CMK (cell line): ENCODE data around the gene SAMD9L.
"Not testable (repeated sequence)": the region's sequence is repeated elsewhere in the genome, so short reads cannot be mapped to it uniquely, and the experiment has no call there.

Source experiments
- DNase-seq: peaks from one replicate; pipeline ENCODE4 v3.0.0-alpha.2; 2010; ENCODE audit warnings: low read depth

Gene SAMD9L

DNA sequence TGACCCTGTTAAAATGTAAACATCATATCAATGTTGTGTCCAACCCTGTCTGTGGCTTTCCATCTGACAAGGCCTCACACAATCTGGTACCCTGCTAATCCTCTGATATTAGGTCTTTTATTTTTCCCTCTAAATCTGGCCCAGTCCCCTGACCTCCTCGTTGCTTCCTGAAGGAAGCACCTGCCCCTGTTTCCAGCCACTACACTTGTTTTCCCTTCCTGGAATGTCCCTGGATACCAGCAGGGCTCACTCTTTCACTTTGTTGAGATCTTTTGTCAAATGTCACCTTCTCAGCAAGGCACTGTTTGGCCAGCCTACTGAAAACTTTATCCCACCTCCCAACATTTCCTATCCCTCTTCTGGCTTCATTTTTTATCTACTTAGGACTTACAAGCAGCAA is 2.1 kb downstream of the SAMD9L start:
- DNase-seq: no peak

DNA sequence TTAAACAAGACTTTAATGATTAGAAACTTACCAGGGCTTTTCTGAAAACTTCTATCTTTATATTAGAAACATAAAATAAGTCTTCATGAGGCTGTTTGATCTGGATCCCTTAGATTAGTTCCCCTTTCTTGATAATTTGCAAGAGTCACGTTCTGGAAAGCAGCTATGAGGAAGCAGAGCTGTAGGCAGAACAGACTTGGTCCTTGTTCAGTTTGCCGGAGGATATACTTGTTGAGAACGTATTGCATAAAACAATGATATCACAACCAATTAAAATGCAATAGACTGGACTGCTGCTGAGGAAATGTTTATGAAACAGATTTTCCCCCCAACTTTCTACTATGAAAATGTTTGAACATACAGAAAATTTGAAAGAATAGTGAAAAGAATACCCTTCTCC is 2.8 kb downstream of the SAMD9L start:
- DNase-seq: no peak

DNA sequence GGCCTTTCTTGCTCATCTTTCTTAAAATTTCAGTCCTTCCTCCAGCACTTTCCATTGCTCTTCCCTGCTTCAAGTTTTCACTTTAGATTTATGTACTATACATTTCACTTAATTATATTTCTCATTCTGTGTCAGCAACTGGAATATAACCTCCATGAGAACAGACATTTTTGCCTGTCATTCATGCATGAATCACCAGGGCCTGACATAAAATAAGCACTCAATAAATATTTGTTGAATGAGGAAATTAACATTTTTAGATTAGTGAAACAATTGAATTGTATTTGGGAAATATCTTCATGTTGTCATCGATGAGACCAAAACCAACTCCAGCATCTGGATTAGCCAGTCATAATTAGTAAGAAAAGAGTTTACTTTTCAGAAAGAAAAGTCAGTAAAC is 6.1 kb downstream of the SAMD9L start:
- no peak for DNase-seq

DNA sequence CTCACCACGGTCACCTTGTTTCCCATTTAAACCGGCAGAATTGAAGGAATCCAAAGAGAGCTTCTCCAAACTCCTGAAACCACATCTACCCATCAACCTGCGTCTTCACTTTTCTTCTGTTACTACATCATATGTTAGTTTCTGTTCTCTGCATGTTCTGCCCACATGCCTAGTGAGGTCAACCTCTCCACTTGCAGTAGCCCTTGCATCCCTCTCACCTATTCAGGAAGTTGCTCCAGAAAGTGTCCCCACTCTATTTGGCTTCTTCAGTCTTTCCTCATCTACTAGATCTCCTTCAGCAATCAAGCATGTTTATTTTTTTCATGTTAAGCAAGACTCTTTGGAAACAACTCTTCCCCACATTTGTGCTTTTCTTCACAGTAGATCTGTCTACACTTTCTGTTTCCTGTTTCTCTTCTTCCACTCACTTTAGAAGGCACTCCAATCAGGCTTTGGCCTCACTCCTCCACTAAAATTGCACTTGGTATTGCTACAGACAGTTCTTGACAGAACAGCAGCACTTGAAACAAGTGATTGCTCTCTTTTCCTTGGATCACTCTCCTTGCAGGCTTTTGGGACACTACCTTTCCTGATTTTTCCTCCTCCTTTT is 7.5 kb downstream of the SAMD9L start:
- DNase-seq: no peak

DNA sequence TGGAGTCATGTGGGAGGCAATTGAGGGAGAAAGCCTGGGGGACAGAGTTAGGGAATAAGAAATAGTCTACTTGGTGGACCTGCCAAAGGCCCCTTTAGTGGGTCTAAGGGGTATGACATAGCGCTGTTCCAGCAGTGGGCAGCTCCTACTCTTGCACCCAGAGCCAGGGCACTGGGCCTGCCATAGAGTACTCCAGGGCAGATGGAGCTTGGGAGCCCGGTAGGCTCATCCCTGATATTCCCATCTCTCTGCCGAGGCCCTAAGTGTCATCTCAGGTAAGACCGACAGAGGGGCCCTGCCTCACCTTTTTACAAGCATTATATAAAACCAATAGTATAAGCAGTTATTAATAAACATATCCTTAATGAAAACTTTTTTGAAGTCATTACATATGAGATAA is 9.6 kb downstream of the SAMD9L start:
- no peak for DNase-seq

DNA sequence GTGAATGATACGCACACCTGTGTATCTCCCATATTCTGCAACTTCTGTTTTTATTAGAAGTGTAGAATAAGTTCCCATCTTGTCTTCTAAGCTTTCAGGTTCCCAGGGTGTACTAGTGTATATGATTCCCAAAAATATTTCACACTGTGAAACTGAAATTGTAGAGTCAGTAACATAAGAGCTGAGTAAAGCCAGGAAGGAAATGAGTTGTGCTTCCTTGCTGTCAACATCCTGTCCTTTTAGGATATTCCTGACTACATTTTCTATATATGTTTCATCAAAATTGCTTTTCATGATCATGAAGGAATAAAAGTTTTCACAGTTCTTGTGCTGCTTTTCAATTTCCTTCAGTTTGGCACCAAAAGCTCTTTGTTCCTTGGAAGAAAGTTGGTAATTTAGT is 15.2 kb downstream of the SAMD9L start:
- DNase-seq: no peak

DNA sequence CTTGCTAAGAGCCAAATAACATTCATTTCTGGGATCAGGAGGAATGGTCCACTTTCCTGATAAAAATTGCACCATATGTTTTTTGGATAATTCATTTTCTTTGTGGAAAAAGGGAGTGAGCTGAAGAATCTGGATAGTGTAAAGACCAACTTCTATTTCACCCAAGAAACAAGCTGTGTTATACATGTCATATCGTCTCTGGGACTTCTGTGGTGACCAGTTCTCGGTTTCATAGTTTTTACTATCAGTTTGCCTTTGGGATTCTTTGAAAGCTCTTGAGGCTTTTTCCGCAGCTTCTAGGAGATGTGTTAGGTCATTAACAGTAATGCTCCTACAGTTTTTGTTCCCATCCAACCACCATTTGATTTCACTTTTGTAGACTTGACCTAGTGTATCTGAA is 16.0 kb downstream of the SAMD9L start:
- DNase-seq: no peak

DNA sequence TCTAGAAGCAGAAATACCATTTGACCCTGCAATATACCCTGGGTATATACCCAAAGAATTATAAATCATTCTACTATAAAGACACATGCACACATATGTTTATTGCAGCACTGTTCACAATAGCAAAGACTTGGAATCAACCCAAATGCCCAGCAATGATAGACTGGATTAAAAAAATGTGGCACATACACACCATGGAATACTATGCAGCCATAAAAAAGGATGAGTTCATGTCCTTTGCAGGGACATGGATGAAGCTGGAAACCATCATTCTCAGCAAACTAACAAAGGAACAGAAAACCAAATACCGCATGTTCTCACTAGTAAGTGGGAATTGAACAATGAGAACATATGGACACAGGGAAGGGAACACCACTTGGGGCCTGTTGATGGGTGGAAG is 21.2 kb downstream of the SAMD9L start:
- DNase-seq: not testable (repeated sequence)

DNA sequence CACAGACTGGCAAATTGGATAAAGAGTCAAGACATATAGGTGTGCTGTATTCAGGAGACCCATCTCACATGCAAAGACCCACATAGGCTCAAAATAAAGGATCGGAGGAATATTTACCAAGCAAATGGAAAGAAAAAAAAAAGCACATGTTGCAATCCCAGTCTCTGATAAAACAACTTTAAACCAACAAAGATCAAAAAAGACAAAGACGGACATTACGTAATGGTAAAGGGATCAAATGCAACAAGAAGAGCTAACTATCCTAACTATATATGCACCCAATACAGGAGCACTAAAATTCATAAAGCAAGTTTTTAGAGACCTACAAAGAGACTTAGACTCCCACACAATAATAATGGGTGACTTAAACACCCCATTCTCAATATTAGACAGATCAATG is 24.7 kb downstream of the SAMD9L start:
- not testable (repeated sequence) for DNase-seq

DNA sequence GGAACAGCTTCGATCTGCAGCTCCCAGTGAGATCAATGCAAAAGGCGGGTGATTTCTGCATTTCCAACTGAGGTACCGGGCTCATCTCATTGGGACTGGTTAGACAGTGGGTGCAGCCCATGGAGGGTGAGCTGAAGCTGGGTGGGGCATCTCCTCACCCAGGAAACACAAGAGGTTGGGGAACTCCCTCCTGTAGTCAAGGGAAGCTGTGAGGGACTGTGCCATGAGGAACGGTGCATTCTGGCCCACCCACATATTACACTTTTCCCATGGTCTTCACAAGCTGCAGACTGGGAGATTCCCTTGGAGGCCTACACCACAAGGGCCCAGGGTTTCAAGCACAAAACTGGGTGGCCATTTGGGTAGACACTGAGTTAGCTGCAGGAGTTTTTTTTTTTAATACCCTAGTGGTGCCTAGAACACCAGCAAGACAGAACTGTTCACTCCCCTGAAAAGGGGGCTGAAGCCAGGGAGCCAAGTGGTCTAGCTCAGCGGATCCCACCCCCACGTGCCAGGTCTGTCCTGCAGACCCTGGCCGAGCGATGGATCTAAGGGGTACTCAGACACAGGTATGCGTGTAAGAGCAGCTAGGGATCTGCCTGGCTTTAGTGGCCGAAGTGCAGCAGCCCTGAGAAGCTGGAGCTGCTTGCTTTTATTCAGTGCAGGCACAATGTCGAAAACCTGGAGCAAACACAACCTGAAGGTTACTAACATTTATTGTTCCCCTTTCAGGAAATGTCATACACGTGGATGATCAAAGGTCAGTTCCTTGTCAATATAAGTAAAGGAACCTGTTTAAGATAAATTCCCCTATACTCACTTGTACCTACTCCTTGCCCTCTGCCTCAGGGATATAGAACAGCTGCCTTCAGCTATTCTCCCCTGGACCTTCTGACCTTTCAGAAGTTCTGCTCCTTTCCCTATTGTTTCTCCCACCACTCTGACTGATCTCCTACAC is 27.3 kb downstream of the SAMD9L start:
- no peak for DNase-seq

DNA sequence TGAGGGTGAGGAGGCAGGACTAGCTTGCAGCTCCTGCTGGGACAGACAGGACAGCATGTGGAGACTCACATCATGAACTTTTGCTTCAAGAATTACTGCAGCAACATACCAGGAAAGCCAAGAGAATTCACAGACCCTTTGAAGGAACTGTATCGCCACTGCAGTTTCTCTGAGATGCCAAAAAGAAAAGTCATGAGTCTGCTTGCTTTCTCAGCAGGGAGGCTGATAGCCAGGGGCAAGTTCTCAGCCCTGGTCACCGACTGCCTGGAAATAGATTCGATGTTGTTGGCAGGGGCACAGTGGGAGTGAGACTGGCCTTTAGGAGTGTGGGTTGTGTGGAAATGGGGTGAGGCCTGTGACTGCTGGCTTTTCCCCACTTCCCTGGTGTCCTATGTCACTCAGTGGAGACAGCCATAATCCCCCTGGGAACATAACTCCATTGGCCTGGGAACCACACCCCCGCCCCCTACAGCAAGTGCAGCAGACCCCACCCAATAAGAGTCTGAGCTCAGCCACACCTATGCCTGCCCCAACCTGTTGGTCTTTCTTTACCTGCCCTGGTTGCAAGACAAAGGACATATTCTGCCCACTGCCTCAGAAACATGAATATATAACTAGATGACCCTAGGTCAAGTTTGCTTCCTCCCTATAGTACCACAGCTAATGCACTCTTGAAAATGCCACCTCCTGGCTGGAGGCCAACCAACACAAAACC is 28.8 kb downstream of the SAMD9L start:
- DNase-seq: no peak

DNA sequence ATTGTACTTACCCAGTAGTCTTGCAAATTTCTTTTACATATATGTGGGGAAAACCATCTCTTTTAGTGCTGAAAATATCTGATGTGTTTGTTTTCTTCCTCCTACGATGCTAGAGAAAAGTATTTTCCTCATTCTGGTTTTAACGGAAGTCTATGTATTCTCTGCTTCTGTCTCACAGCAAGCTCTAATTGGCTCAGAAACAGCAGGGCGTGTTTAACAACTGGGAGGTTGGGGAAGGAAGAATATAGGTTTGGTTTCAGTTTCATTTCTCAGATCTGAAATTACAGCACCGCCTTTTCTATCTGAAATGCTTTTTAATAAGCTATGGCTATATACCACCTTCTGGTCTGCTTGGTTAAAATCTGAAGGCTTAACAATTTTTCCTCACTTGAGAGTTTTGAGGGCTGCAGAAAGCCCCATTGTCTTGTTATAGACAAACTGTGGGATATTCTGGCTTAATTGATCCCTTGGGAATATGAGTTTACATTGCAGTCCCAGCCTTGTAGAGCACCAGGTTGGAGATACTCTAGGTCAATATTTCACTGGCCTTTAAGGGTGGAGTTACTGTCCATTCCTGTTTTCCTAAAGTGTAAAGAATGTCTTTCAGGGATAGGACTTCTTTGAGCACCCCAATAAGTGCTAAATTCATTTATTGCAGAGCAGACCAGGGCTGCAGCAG is 30.2 kb downstream of the SAMD9L start, which contains the start of gene SAMD9:
TSS of gene SAMD9 (minus strand) at position 128 of the 679 bp plus-strand sequence. CDS start 11,882 bp downstream, outside the sequence.
- no peak for DNase-seq

DNA sequence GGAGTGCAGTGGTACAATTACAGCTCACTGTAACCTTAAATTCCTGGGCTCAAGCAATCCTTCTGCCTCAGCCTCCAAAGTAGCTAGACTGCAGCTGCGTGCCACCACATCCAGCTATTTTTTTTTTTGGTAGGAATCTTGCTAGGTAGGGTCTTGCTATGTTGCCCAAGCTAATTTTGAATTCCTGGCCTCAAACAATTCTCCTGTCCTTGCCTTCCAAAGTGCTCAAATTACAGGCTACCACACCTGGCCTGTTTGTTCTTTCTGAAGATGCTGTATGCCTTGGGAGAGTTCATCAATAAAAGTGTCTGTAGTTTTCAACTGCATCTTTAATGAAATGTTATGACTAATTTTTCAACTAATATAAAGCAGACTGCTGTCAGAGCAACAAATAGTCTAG is 30.9 kb downstream of the SAMD9L start:
- DNase-seq: no peak

DNA sequence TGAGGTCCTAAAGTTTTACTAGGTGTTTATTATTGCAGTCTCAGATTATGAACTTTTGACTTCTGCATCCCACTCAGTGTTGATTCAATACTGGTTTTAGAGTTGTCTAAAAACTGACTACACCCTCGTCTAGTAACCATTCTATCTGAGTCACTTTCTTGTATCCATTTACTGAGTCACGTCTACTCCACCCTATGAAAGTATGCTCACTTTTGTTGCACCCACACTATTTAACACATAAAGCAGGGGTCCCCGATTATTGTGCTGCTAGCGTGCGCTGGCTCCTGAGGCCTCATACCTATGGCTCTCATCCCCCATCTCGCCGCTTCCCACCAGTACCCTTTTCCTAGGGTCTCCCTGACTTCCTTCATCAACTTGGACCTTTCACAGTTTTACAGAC is 32.4 kb downstream of the SAMD9L start:
- DNase-seq: no peak

DNA sequence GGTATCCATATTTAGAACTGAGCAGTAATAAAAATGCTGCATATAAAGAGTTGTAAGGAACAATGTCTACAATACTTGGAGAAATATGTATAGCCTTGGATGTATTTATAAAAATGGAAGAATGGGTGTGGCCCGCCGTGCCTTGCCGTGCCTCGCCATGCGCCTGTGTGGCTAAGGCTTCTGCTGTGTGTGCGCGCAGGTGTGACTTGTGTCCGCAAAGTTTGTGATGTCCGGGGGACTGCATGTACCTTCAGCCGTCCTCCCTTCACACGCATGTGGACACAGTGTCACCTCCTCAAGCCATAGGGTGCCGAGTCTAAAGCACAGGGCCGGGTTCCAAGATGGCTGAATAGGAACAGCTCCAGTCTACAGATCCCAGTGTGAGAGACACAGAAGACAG is 40.2 kb downstream of the SAMD9L start:
- DNase-seq: no peak

DNA sequence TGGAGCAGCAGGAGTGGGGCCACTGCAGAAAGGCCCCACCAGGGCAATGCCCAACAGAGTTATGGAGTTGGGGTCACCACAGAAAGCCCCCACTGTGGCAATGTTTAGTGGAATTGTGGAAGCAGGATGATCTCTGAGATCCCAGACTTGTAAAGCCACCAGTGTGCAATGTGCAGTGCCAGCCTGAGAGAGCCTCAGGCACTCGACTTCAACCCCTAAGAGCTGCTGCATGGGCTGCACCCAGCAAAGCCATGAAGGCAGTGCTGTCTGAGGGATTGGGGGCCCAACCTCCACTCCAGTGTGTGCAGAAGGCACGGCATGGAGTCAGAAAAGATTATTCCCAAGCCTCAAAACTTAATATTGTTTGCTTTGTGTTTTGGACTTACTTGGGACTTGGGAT is 50.8 kb downstream of the SAMD9L start:
- DNase-seq: no peak

DNA sequence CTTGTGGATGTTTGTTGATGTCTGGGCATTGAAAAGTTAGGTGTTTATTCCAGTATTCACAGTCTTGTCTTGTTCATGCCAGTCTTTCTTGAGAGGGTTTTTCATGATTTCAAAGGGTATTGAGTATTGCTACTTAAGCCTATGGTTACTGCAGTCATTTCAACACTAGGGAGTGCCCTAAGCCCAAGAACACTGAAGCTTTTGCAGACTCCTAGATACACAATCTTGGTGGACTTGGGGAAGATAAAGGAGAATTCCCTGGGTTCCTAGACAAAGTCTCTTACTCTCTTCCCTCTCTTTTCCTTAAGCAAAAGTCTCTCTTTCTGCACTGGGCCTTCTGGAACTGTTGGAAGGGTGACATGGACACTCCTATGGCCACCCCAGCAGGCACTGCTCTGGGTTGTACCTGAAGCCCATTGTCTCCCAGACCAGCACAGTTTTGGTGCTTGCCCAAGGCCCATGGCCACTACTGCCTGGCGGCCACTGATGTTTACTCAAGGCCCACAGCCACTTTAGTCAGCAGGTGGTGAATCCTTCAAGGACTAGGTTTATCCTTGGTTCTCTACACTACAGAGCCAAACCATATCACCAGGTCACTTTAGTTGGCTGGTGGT is 55.3 kb downstream of the SAMD9L start:
- DNase-seq: no peak
